Upper lobe of left lung (tissue), 4 donors: ENCODE results near the gene CDT1.

Experiments used
- CTCF ChIP-seq, 6 experiments: fragments of 450-650 bp in 4 of 6; fragments of 200-600 bp in 2 of 6; sonication (generic) in 2 of 6; IDR thresholded peaks; one replicate each; pipeline ENCODE4 v1.5.1; 2016 to 2019; ENCODE audit warnings: antibody characterized with exemption in 6 of 6
- EP300 ChIP-seq, 4 donors: sonication (generic); formaldehyde crosslinking; IDR thresholded peaks; one replicate each; pipeline ENCODE4 v1.5.1; 2017; ENCODE audit warnings: antibody characterized with exemption in 4 of 4, control low read depth in 2 of 4
- POLR2A ChIP-seq, 4 donors: fragments of 450-650 bp; IDR thresholded peaks; one replicate each; pipeline ENCODE4 v1.5.1; 2016 to 2017; ENCODE audit warnings: antibody characterized with exemption in 4 of 4, mild to moderate bottlenecking in 2 of 4

GRCh38 chr16:88835818-88836217, 32.2 kb downstream of the CDT1 start:
- no peak for TF ChIP-seq CTCF (IDR thresholded peaks at IDR 0.05)
- TF ChIP-seq POLR2A (IDR thresholded peaks at IDR 0.05), result no peak
- TF ChIP-seq EP300 (IDR thresholded peaks at IDR 0.05), result no peak
